H4 (cell line): Measurements from ENCODE around the gene LILRB1. TPM values are rescaled to one million over a fixed set of nuclear protein-coding genes. Genes with fewer than 3 reads are reported as not detected.
A peak's percentile ranks its signal among the peaks of the same experiment; 100 is the strongest.
"Not testable (repeated sequence)": the region's sequence is repeated elsewhere in the genome, so short reads cannot be mapped to it uniquely, and the experiment has no call there.

Source experiments
- DNase-seq: peaks from one replicate; pipeline ENCODE4 v3.0.0-alpha.2; 2015; ENCODE audit warnings: low spot score
- total RNA-seq: library from RNA; depleted of rRNA; stranded (reverse); fragments of >200 nt; shearing (Covaris generic); gene quantifications from 2 replicates; pipeline ENCODE4 v1.2.3, GENCODE V29; 2014; rRNA removed

The LILRB1 gene
- total RNA-seq, 1 experiment from 2014 or later = not detected

DNA sequence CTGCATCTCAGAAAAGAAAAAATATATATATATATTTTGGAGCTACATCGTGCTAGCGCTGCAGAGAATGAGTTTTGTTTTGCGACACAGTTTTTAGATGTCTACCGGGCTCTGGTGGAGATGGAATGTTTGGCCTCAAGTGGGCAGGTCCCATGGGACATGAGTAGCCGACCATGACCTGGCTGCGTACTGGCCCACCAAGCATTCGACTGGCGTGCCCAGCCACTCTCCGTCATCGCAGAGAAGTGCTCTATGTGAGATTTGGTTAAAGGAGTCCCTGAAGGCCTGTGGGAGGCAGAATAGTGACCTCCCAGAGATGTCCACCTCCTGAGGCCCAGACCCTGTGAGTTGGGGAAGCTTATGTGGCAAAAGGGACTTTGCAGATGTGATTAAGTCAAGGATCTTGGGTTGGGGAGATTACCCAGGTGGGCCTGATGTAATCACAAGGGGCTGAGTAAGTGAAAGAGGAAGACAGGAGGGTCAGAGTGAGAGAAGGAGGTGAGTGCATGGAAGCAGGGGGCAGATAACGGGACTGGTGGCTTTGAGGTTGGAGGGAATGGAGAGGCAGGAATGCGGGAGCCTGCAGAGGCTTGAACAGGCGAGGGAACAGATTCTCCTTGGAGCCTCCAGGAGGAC, 31.7 kb downstream of the LILRB1 start:
- DNase-seq = no peak

DNA sequence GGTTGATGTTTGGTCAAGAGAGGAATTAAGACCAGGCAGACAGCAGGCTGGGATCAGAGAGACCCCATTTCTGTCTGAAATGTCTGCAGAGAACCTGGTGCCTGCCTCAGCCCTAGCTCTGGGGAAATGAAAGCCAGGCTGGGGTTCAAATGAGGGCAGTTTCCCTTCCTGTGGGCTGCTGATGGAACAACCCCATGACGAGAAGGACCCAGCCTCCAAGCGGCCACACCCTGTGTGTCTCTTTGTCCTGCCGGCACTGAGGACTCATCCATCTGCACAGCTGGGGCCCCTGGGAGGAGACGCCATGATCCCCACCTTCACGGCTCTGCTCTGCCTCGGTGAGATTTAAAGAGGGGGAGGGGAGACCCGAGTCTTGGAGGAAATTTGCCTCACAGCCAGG, 32.4 kb downstream of the LILRB1 start, which contains the start of gene LILRB4:
Gene LILRB4, plus strand, starts transcription at position 256 of the 400 bp plus-strand sequence. Its CDS starts 49 bp downstream, at position 305.
- DNase-seq = no peak

DNA sequence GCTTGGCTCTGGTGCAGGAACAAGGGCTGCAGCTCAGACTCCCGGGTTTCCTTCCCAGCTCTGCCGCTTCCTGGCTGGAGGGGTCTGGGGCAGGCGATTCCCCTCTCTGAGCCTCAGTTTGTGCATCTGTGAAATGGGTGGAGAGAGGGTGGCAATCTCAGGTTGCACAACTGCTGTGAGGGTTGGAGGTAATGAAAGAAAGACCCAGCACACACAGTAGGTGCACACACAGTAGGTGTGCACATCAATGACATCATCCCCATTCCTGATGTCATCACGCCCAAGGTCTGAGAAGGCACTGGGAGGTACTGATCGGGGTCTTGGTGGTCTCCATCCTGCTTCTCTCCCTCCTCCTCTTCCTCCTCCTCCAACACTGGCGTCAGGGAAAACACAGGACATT, 35.2 kb downstream of the LILRB1 start:
- no peak for DNase-seq

DNA sequence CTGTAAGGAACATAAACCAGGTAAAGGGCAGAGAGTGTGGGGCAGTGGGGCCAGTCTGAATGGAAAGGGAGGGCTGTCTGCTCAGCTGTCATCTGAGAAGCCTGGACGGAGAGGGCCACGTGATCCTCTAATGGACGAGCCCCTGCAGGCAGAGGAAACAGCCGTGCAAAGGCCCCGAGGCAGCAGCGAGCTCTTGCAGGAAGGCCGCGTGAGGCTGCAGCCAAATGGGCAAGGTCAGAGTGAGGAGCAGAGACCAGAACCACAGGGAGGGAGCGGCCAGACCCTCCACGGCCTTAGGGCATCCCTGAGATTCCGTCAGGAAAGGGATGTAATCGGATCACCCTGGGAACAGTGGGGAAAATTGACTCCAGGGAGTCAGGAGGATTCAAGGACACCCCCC, 36.9 kb downstream of the LILRB1 start:
- no peak for DNase-seq

DNA sequence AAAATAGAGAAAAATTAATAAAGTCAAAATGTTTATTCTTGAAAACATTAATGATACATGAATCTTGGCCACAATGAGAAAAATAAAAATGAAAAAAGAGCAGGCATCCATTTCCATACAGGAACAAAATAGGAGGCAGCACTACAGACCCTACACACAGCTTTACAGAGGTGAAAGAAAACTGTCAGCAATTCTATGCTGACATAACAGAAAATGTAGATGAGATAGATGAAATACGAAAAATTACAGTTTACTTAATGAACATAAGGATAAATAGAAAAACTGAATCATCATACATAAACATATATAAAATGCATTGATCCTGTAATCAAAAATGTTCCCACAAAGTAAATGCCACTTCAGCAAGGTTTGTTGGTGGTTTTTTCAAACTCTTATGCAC, 38.1 kb downstream of the LILRB1 start:
- DNase-seq = no peak

DNA sequence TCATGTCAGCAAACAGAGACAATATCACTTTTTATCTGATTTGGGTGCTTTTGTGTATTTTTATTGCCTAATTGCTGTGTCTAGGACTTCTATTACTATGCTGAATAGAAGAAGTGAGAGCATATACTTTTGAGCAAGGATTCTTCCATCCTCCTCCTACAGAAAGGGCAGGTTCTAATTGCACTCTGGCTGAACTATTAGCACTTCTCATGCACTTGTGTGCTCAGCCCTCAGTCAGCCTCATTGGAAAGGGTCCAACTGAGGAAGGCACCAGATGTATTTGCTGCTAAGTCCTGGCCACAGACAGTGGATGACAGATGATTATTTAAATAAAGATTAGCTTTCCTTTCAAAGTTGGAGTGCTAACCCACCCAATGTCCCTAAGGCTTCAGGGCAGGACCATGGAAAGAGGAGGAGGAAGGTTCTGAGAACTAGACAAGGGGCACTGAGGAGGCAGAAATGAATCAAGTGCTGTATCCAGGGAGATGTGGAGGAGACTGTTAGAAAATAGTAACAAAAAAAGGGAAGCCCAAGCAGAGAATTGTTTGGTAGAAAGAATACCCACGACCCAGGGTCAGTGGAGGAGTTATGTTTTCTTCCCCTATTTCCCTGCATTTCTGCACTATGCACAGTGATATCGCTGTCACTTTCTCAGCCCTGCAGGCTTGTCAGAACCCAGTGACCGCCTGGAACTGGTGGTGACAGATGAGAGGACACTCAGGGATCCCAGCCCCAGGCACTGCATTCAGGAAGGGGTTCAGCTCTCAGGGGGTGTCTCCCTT, 40.5 kb downstream of the LILRB1 start:
- DNase-seq = no peak

DNA sequence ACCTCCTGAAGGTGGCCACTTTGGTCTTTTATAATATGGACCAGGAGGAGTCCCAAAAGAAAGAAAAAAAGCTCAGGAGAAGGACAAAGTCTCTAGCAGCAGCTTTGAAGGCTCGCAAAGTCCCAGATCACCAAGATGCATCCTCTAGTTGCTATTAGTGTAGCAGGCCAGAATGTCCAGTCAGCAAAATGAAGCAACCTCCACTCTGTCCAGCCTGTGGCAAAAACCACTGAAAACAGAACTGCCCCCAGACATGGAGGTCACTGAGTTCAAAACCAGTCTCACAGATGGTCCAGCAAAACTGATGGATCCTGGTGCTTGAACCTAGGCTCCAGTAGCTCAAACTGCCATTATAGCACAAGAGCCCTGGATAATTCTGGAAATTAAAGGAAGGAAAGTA, 42.9 kb downstream of the LILRB1 start:
- DNase-seq = no peak

DNA sequence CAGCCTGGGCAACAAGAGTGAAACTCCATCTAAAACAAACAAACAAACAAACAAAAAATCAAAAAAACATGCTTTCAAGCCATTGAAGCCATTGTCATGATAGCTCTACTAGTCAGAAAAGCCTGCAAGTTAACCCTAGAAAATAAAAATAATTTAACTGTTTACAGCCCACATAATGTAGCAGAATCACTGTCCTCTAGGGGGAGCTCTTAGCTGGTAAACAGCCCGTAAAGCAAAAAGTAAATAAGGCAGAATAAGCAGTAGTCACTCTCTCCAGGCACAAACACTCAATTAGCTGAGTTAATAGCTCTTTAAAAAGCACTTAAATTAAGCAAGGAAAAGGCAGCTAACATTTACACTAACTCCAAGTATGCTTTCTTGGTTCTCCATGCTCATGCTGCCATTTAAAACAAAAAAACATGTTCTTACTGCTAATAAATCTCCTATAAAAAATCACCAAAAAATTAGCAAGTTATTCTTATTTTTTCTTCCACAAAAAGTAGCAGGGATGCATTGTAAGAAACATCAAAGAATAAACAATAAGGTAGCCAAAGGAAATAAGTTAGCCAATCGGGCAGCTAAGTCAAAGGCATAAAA, 43.8 kb downstream of the LILRB1 start:
- peak; percentile 48 for DNase-seq

DNA sequence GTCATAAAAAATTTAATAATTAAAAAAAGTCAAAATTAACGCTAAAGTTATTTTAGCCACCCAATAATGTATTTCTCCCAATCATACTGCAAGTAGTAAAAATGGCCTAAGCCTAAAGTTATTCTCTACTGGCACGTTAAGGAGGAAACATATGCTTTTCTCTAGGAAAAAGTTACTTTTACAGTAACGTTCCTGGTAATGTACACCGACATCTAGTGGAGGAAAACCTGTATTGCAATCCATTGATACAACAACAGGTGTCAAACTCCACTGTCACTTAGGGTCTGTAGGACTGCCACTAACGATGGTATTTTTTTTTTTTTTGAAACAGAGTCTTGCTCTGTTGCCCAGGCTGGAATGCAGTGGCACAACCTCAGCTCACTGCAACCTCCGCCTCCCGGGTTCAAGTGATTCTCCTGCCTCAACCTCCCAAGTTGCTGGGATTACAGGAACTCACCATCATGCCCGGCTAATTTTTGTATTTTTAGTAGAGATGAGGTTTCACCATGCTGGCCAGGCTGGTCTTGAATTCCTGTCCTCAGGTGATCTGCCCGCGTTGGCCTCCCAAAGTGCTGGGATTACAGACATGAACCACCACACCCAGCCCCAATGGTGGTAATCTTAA, 46.0 kb downstream of the LILRB1 start:
- DNase-seq = peak; percentile 40

DNA sequence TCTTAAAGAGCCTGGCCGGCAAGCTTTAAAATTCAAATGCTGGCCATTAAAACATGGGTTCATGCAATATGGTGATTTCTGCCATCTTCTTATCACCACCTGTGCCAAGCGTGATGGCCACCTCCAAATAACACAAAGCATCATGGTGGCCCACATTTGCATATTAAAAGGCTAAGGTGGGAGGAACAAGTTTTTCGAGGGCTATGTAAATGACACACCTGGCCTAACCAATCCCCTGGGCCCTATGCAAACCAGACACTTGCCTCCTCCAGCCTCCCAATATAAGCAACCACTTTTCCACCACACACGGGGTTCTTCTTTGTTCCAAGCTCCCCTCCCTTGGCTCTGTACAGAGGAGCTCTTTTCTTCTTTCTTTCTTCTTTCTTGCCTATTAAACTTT, 46.9 kb downstream of the LILRB1 start:
- no peak for DNase-seq

DNA sequence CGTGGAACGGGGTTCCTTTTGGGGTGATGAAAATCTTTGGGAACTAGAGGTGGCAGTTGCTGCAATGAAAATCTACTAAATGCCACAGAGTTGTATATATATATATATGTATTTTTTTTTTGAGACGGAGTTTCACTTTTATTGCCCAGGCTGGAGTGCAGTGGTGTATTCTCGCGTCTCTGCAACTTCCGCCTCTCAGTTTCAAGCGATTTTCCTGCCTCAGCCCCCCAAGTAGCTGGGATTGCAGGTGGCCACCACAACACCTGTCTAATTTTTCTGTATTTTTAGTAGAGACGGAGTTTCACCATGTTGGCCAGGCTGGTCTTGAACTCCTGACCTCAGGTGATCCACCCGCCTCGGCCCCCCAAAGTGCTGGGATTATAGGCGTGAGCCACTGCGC, 51.3 kb downstream of the LILRB1 start:
- DNase-seq = not testable (repeated sequence)

DNA sequence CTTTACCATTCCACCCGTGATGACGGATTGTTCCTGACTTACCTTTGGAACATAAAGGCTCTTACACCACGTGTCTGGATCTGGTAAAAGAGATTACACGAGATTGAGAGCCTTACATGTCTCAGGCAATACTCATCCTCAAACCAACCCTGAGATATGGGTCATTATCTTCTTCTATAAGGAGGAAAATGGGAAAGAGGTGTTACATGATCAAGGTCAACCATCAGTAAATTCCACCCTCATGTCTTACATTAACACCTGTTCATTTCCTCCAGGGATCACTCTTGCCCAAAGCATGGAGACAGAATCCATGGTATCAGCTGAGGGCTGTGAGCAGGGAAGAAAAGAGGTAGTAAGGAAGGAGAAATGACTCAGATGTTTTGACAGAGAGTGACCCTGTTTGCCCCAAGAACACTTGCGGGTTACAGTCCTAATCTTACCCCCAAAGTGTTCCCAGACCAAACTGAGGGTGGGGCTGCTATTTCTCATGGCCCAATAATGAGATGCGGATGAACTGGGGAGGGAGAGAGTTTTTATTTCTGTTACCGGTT, 52.1 kb downstream of the LILRB1 start:
- no peak for DNase-seq

DNA sequence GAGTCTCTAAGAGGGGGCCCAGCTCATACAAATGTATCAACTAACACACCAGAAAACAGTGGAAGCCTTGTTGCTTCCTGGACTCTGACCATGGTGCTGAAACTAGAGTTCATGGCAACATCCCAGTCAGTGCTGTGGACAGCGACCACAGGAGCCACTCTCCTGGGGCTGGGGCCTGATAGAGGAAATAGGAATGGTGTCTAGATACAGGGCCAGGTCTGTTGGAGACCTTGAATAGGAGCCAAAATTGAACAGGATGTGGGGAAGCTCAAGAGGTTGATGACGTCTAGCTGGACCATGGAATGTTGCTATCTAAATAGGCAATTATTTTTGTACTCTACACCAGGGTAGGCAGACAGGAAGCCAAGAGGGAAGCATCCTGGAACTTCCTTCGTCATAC, 54.2 kb downstream of the LILRB1 start:
- peak; percentile 56 for DNase-seq

Other genes starting within 250 kb of the LILRB1 start
- gene TTYH1, start 215.0 kb upstream of the LILRB1 start, total RNA-seq = not detected in 2 replicates
- 4.3 and 4.6 TPM in 2 replicates for gene LENG8, start 181.3 kb upstream of the LILRB1 start, total RNA-seq
- 0.33 and 0.64 TPM in 2 replicates for gene LENG9, start 166.7 kb upstream of the LILRB1 start, total RNA-seq
- 5.1 and 7.0 TPM in 2 replicates for gene CDC42EP5, start 157.2 kb upstream of the LILRB1 start, total RNA-seq
- not detected in 2 replicates for gene LAIR2, start 127.7 kb upstream of the LILRB1 start, total RNA-seq
- not detected in 2 replicates for gene LILRA2, start 56.7 kb upstream of the LILRB1 start, total RNA-seq
- gene LILRA1, start 36.9 kb upstream of the LILRB1 start, total RNA-seq = not detected in 2 replicates
- gene LILRB4, start 32.5 kb downstream of the LILRB1 start, total RNA-seq = not detected in 2 replicates
- gene KIR3DL3, start 94.0 kb downstream of the LILRB1 start, total RNA-seq = not detected in 2 replicates
- not detected in 2 replicates for gene KIR2DL3, start 108.0 kb downstream of the LILRB1 start, total RNA-seq
- not detected in 2 replicates for gene KIR2DL1, start 139.3 kb downstream of the LILRB1 start, total RNA-seq
- not detected in 2 replicates for gene KIR2DL4, start 173.1 kb downstream of the LILRB1 start, total RNA-seq
- not detected in 2 replicates for gene KIR3DL1, start 186.0 kb downstream of the LILRB1 start, total RNA-seq
- not detected in 2 replicates for gene KIR2DS4, start 202.2 kb downstream of the LILRB1 start, total RNA-seq
- gene KIR3DL2, start 220.0 kb downstream of the LILRB1 start, total RNA-seq = not detected in 2 replicates
- gene FCAR, start 243.8 kb downstream of the LILRB1 start, total RNA-seq = not detected in 2 replicates